Keratinocyte (primary cell): Measurements from ENCODE around the gene ORAI3. TPM values are rescaled to one million over a fixed set of nuclear protein-coding genes. Genes with fewer than 3 reads are reported as not detected.

Experiments used
- DNase-seq: peaks from one replicate; pipeline ENCODE4 v3.0.0-alpha.2; 2011; ENCODE audit warnings: low read depth, missing footprints, low spot score
- FAIRE-seq: peaks from 2 replicates; lab custom pipeline; 2011; peaks lifted over from hg19 to GRCh38; lab: Jason Lieb, UNC
- H2AFZ ChIP-seq: 2 replicates; pipeline ENCODE4 v1.6.0; 2012; ENCODE audit warnings: low read length, control low read depth, inconsistent platforms; ENCODE audit not compliant: control insufficient read depth
- H3K27ac ChIP-seq: 2 replicates; pipeline ENCODE4 v1.5.1; 2011; ENCODE audit warnings: low read length; ENCODE audit not compliant: control insufficient read depth, insufficient read depth
- H3K27me3 ChIP-seq: 3 replicates; pipeline ENCODE4 v1.6.0; 2011; ENCODE audit warnings: low read length; ENCODE audit not compliant: control insufficient read depth, insufficient read depth; ENCODE audit errors: extremely low read depth
- H3K36me3 ChIP-seq, 2 experiments: 2 replicates in 1 of 2; 3 replicates in 1 of 2; pipeline ENCODE4 v1.5.1; 2011; ENCODE audit warnings: low read length in 2 of 2, mild to moderate bottlenecking in 1 of 2; ENCODE audit not compliant: control insufficient read depth in 2 of 2, insufficient read depth in 2 of 2; ENCODE audit errors: extremely low read depth in 1 of 2
- H3K4me1 ChIP-seq: 3 replicates; pipeline ENCODE4 v1.5.1; 2011; ENCODE audit warnings: low read length; ENCODE audit not compliant: control insufficient read depth, insufficient read depth; ENCODE audit errors: extremely low read depth
- H3K4me2 ChIP-seq: 3 replicates; pipeline ENCODE4 v1.6.0; 2011; ENCODE audit warnings: low read depth, low read length; ENCODE audit not compliant: control insufficient read depth, insufficient read depth; ENCODE audit errors: extremely low read depth
- H3K4me3 ChIP-seq, 3 experiments: fragments of 200-600 bp in 1 of 3; sonication (generic) in 1 of 3; 2 replicates in 2 of 3; 3 replicates in 1 of 3; pipeline ENCODE4 v1.5.1; 2011 to 2016; ENCODE audit warnings: low read length in 3 of 3, mild to moderate bottlenecking in 3 of 3, control low read depth in 2 of 3, inconsistent platforms in 1 of 3, low read depth in 1 of 3, mixed read lengths in 1 of 3, mixed run types in 1 of 3, moderate library complexity in 1 of 3; ENCODE audit not compliant: control insufficient read depth in 2 of 3, insufficient read depth in 2 of 3; ENCODE audit errors: extremely low read depth in 1 of 3
- H3K79me2 ChIP-seq: 2 replicates; pipeline ENCODE4 v1.6.0; 2012; ENCODE audit warnings: low read length; ENCODE audit not compliant: control insufficient read depth, insufficient read depth
- H3K9ac ChIP-seq: 3 replicates; pipeline ENCODE4 v1.6.0; 2011; ENCODE audit warnings: low read length; ENCODE audit not compliant: control insufficient read depth, insufficient read depth; ENCODE audit errors: extremely low read depth
- H3K9me1 ChIP-seq: 3 replicates; pipeline ENCODE4 v1.6.0; 2011; ENCODE audit warnings: low read length; ENCODE audit not compliant: control insufficient read depth, insufficient read depth; ENCODE audit errors: extremely low read depth
- H3K9me3 ChIP-seq: 2 replicates; pipeline ENCODE4 v1.5.1; 2012; ENCODE audit warnings: low read depth, low read length; ENCODE audit not compliant: control insufficient read depth
- H4K20me1 ChIP-seq: 3 replicates; pipeline ENCODE4 v1.6.0; 2011; ENCODE audit warnings: low read length; ENCODE audit not compliant: control insufficient read depth, insufficient read depth; ENCODE audit errors: extremely low read depth
- CTCF ChIP-seq, 3 experiments: IDR thresholded peaks in 1 of 3; conservative IDR thresholded peaks in 1 of 3; optimal IDR thresholded peaks in 1 of 3; 2 replicates in 2 of 3; 3 replicates in 1 of 3; pipeline versions ENCODE3 to v1.5.1; 2011; ENCODE audit warnings: low read length in 3 of 3, mild to moderate bottlenecking in 3 of 3, moderate library complexity in 2 of 3, control low read depth in 1 of 3, inconsistent platforms in 1 of 3; ENCODE audit not compliant: insufficient read depth in 2 of 3; ENCODE audit errors: extremely low read depth in 1 of 3
- EZH2 ChIP-seq: IDR thresholded peaks from one replicate; pipeline ENCODE4 v1.6.1; 2012; ENCODE audit warnings: inconsistent platforms, mild to moderate bottlenecking, low read length, moderate library complexity
- dilution Hi-C: fragments of 300-500 bp; cut with MboI; formaldehyde crosslinking; loops from one replicate; pipeline ENCODE4 v1.7.0; 2020; ENCODE audit warnings: low sequenced_read_pairs; ENCODE audit not compliant: extremely low pct_ligation_motif_present
- polyA plus RNA-seq, 5 experiments: library from polyadenylated mRNA; depleted of rRNA in 3 of 5; stranded (reverse) in 3 of 5; stranded (forward) in 1 of 5; unstranded in 1 of 5; fragments of >200 nt; gene quantifications; 1 replicate in 1 of 5; 2 replicates in 3 of 5; 3 replicates in 1 of 5; pipeline versions ENCODE4 v1.2.1 to v1.2.3, GENCODE V29; 2011 to 2012; ENCODE audit warnings: missing spikeins in 2 of 5, low read depth in 1 of 5, low replicate concordance in 1 of 5

The ORAI3 gene
- polyA plus RNA-seq, 1 donor (not counting 4 experiments of a cell fraction or from before 2014, with no cell fraction given), result 8.1 TPM

GRCh38 chr16:30980959-30981358 lies 32.1 kb downstream of the ORAI3 start:
- Histone ChIP-seq H3K9ac (no peak overlapping the region), H3K4me3 (no peak overlapping the region), H3K27me3 (no peaks in the 10 kb centered on the region), H3K9me3 (no peaks in the 10 kb centered on the region), H4K20me1 (peaks cover 2% of the 10 kb centered on the region), H3K4me1 (peaks cover 15% of the 10 kb centered on the region), H3K4me2 (no peak overlapping the region), H3K36me3 (peaks cover 16 to 27% of the 10 kb centered on the region in 2 experiments), H3K79me2 (peaks cover 3% of the 10 kb centered on the region), H3K27ac (no peak overlapping the region), H3K9me1 (no peaks in the 10 kb centered on the region), H2AFZ (no peak overlapping the region)
- DNase-seq, result no peak
- TF ChIP-seq EZH2, result no peak
- FAIRE-seq, result no peak
- dilution Hi-C loops, result no loop called here

DNA sequence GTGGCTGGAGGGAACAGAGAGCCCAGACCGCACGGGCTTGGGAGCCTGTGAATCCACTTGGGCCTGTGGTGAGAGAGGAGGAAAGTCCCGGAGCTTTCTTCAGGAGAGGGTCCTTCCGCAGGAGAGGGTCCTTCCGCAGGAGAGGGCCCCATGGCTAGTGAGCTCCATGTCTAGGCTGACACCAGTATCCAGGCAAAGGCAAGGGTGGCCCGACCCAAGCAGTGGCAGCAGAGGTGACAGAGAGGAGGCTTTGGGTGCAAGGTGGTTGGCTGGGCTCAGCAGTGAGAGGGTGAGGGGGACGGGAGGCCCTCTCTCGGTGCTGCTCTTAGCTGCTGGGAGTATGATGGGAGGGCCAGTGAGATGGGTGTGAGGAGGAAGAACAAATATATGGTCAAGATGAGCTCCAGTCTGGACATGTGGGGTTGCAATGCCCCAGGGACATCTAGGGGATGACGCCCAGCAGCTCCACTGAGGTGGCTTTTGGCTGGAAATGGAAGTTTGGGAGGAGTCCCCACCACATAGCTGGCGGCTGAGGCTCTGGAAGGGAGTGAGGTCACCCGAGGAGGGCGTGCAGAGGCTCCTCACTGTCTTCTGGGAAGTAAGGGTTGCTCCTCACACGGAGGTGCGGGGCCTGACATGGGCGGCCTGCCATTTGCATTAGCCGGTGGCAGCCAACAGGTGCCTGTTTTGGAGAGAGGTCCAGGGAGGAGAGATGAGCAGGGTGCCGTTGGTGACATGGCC lies 33.9 kb downstream of the ORAI3 start:
- Histone ChIP-seq H3K27ac (no peak overlapping the region), H3K4me3 (no peak overlapping the region), H4K20me1 (no peaks in the 10 kb centered on the region), H3K27me3 (no peaks in the 10 kb centered on the region), H3K4me2 (no peak overlapping the region), H3K36me3 (peaks cover 13 to 14% of the 10 kb centered on the region in 2 experiments), H3K9me3 (no peaks in the 10 kb centered on the region), H2AFZ (no peak overlapping the region), H3K9ac (no peak overlapping the region), H3K79me2 (no peaks in the 10 kb centered on the region), H3K4me1 (peaks cover 15% of the 10 kb centered on the region), H3K9me1 (no peaks in the 10 kb centered on the region)
- DNase-seq, result no peak
- no peak for FAIRE-seq
- dilution Hi-C loops, result no loop called here
- no peak for TF ChIP-seq EZH2
- TF ChIP-seq CTCF (optimal IDR thresholded peaks at IDR 0.05 in 1 of 3, IDR thresholded peaks at IDR 0.05 in 1 of 3, conservative IDR thresholded peaks at IDR 0.05 in 1 of 3; ENCODE audit: extremely low read depth in 1 of 3, insufficient read depth in 2 of 3, low read length in 3 of 3), result no peak
